GM12873 (cell line): ENCODE results near the gene NUDCD3.
A peak's percentile ranks its signal among the peaks of the same experiment; 100 is the strongest.

Experiments
- CTCF ChIP-seq: IDR thresholded peaks from 2 replicates; pipeline ENCODE4 v1.5.1; 2012; ENCODE audit warnings: low read depth, mild to moderate bottlenecking, moderate library complexity, low read length, control low read depth; ENCODE audit not compliant: insufficient read depth; ENCODE audit errors: missing control alignments

Gene NUDCD3

GRCh38 chr7:44535348-44536064 is 45.0 kb upstream of the NUDCD3 start:
- TF ChIP-seq CTCF: no peak

- peak; percentile 93 for TF ChIP-seq CTCF
These were observed 44.0 kb upstream of the NUDCD3 start for GRCh38 chr7:44534501-44534900.

GRCh38 chr7:44534087-44534486 is 43.6 kb upstream of the NUDCD3 start:
- no peak for TF ChIP-seq CTCF

GRCh38 chr7:44533301-44534055 is 43.0 kb upstream of the NUDCD3 start:
- no peak for TF ChIP-seq CTCF

GRCh38 chr7:44531421-44532380 is 41.2 kb upstream of the NUDCD3 start:
- no peak for TF ChIP-seq CTCF

GRCh38 chr7:44530990-44531389 is 40.5 kb upstream of the NUDCD3 start:
- no peak for TF ChIP-seq CTCF
